Measurements from ENCODE around the gene CYB561.

The CYB561 gene

DNA sequence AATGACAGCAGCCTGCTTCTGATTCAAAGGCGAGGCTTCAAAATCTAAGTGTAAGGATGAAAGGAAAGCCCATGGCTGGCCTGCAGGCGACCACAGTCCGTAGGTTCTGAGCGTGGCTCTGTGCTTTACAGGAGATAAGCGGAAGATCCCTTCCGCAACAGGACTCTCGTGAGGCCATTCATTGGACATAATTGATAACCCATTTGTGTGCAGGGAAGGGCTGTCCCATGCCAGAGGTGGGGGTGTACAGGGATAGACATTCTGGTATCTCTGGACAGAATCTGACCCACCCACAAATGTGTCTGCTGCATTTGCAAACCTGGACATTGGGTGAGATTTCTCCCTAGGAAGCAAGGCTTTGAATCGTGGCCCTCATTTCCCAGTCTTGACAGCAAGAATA lies 4.0 kb downstream of the CYB561 start:
- Histone ChIP-seq H3K9me3 (ENCODE audit: control insufficient read depth in 2 of 2, low read length in 2 of 2) (no peaks in the 10 kb centered on the region), H3K27me3 (ENCODE audit: control insufficient read depth in 2 of 2, insufficient read depth in 2 of 2, low read length in 2 of 2) (no peaks in the 10 kb centered on the region), H3K27ac (ENCODE audit: low read depth in 2 of 2, low read length in 2 of 2) (no peak overlapping the region), H3K4me1 (ENCODE audit: control insufficient read depth in 2 of 2, insufficient read depth in 2 of 2, low read length in 2 of 2) (peaks cover 14 to 20% of the 10 kb centered on the region in 2 donors), H3K4me3 (ENCODE audit: low read length in 2 of 2) (no peak overlapping the region), H3K36me3 (ENCODE audit: control insufficient read depth in 2 of 2, insufficient read depth in 2 of 2, low read length in 2 of 2) (no peaks in the 10 kb centered on the region), H3K9ac (ENCODE audit: low read depth in 1 of 2, low read length in 2 of 2) (no peak overlapping the region)

DNA sequence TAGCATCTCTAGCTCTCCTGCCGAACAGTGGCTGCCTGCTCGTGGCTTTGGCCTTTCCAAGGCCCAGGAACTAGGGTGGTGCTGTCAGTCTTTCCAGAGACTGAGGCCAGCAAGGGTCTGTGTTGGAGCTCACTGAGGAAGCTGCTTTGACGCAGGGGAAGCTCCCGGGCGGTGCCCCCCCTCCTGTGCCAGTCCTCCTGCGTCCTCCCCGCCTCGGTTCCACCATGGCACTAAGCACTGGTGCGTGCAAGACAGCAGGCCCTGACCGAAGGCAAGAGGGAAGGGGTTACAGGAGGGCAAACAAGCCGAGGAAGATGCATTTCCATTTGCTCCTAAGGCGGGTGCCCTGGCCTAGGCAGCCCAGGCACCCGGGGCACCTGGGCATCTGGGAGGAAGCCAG lies 4.5 kb downstream of the CYB561 start:
- Histone ChIP-seq H3K27me3 (ENCODE audit: control insufficient read depth in 2 of 2, insufficient read depth in 2 of 2, low read length in 2 of 2) (no peaks in the 10 kb centered on the region), H3K4me1 (ENCODE audit: control insufficient read depth in 2 of 2, insufficient read depth in 2 of 2, low read length in 2 of 2) (peaks cover 11 to 16% of the 10 kb centered on the region in 2 donors), H3K9me3 (ENCODE audit: control insufficient read depth in 2 of 2, low read length in 2 of 2) (no peaks in the 10 kb centered on the region), H3K27ac (ENCODE audit: low read depth in 2 of 2, low read length in 2 of 2) (no peak overlapping the region), H3K4me3 (ENCODE audit: low read length in 2 of 2) (no peak overlapping the region), H3K9ac (ENCODE audit: low read depth in 1 of 2, low read length in 2 of 2) (no peak overlapping the region), H3K36me3 (ENCODE audit: control insufficient read depth in 2 of 2, insufficient read depth in 2 of 2, low read length in 2 of 2) (no peaks in the 10 kb centered on the region)

DNA sequence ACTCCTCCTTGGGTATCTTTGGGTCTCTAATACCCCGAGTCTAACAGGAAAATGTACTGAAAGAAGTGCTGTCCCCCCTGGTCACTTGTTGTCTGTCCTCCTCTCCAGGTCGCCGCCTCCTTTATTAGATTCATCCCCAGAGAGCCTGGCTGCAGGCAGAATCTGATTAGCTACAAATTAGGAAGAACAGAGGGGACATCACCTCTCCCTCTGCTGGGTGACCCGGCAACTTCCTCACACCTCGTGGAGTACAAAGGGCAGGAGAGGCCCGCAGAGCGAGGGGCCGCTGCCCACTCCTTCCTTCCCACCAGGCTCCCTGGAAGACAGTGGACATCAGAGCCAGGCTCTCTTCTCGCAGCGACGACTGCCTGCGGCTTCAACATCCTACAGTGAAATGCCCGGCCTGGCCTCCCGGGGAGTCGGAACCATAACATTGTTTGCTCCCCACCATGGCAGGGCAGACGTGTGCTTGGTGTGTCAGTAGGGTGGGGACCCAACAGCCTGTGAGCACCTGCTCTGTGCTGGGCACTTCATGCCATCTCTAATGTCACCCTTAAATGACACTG lies 5.3 kb downstream of the CYB561 start:
- Histone ChIP-seq H3K9me3 (ENCODE audit: control insufficient read depth in 2 of 2, low read length in 2 of 2) (no peaks in the 10 kb centered on the region), H3K27ac (ENCODE audit: low read depth in 2 of 2, low read length in 2 of 2) (peak overlapping the region in 1 of 2 donors; percentile 67), H3K4me3 (ENCODE audit: low read length in 2 of 2) (no peak overlapping the region), H3K4me1 (ENCODE audit: control insufficient read depth in 2 of 2, insufficient read depth in 2 of 2, low read length in 2 of 2) (peaks cover 11 to 18% of the 10 kb centered on the region in 2 donors), H3K27me3 (ENCODE audit: control insufficient read depth in 2 of 2, insufficient read depth in 2 of 2, low read length in 2 of 2) (no peaks in the 10 kb centered on the region), H3K36me3 (ENCODE audit: control insufficient read depth in 2 of 2, insufficient read depth in 2 of 2, low read length in 2 of 2) (no peaks in the 10 kb centered on the region), H3K9ac (ENCODE audit: low read depth in 1 of 2, low read length in 2 of 2) (no peak overlapping the region)

DNA sequence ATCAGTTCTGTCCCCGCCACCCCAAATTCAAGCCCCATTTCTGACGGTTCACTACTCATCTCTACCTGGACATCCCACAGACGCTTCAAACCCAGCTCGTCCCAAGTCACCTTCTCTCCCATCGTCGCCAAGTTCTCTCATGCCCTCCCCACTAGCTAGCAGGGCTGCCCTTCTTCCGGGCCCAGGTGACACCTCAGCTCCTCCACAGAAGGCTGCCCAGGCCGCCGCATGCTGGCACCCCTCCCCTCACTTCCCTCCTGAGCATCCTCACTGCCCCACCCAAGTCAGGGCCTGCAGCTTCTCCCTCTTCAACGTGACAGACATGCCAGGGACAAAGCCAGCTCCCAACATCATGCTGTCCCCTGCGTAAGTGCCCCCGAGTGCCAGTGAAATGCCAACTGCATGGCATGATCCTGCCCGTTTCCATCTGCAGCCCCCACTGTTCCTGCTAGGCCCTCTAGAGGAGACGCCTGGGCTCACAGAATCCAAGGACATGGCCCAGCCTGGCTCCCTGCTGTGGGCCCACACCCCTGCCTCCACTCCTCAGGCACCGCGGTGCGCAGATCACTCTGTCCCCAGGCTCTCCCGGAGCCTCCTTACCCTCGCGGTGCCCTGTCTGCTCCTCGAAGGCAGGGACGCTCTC lies 5.9 kb downstream of the CYB561 start:
- Histone ChIP-seq H3K4me3 (ENCODE audit: low read length in 2 of 2) (peak overlapping the region in 1 of 2 donors; percentile 13), H3K9me3 (ENCODE audit: control insufficient read depth in 2 of 2, low read length in 2 of 2) (no peaks in the 10 kb centered on the region), H3K9ac (ENCODE audit: low read depth in 1 of 2, low read length in 2 of 2) (no peak overlapping the region), H3K36me3 (ENCODE audit: control insufficient read depth in 2 of 2, insufficient read depth in 2 of 2, low read length in 2 of 2) (no peaks in the 10 kb centered on the region), H3K27me3 (ENCODE audit: control insufficient read depth in 2 of 2, insufficient read depth in 2 of 2, low read length in 2 of 2) (no peaks in the 10 kb centered on the region), H3K27ac (ENCODE audit: low read depth in 2 of 2, low read length in 2 of 2) (peak overlapping the region; percentile 0 to 67), H3K4me1 (ENCODE audit: control insufficient read depth in 2 of 2, insufficient read depth in 2 of 2, low read length in 2 of 2) (peaks cover 10 to 24% of the 10 kb centered on the region in 2 donors)

DNA sequence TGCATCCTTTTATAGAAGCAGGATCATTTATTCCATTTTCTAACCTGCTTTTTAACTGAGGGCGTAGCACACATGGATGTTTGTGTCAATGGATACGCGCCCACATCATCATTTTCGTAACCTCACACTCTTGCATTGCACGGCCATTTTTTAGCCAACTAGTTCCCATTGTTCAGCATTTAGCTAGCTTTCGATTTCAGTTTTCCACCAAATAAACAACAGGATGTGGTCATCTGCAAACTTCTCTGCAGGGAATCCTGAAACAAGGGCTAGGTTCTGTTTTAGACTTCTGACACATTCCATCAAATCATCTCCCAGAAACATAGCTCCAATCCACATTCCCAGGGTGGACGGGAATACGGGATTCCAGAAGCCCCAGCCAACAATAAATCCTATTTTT lies 6.4 kb downstream of the CYB561 start:
- Histone ChIP-seq H3K27ac (ENCODE audit: low read depth in 2 of 2, low read length in 2 of 2) (peak overlapping the region; percentile 0 to 67), H3K27me3 (ENCODE audit: control insufficient read depth in 2 of 2, insufficient read depth in 2 of 2, low read length in 2 of 2) (no peaks in the 10 kb centered on the region), H3K4me3 (ENCODE audit: low read length in 2 of 2) (no peak overlapping the region), H3K9me3 (ENCODE audit: control insufficient read depth in 2 of 2, low read length in 2 of 2) (no peaks in the 10 kb centered on the region), H3K9ac (ENCODE audit: low read depth in 1 of 2, low read length in 2 of 2) (no peak overlapping the region), H3K4me1 (ENCODE audit: control insufficient read depth in 2 of 2, insufficient read depth in 2 of 2, low read length in 2 of 2) (peaks cover 13 to 26% of the 10 kb centered on the region in 2 donors), H3K36me3 (ENCODE audit: control insufficient read depth in 2 of 2, insufficient read depth in 2 of 2, low read length in 2 of 2) (peaks cover 0 to 4% of the 10 kb centered on the region in 2 donors)

DNA sequence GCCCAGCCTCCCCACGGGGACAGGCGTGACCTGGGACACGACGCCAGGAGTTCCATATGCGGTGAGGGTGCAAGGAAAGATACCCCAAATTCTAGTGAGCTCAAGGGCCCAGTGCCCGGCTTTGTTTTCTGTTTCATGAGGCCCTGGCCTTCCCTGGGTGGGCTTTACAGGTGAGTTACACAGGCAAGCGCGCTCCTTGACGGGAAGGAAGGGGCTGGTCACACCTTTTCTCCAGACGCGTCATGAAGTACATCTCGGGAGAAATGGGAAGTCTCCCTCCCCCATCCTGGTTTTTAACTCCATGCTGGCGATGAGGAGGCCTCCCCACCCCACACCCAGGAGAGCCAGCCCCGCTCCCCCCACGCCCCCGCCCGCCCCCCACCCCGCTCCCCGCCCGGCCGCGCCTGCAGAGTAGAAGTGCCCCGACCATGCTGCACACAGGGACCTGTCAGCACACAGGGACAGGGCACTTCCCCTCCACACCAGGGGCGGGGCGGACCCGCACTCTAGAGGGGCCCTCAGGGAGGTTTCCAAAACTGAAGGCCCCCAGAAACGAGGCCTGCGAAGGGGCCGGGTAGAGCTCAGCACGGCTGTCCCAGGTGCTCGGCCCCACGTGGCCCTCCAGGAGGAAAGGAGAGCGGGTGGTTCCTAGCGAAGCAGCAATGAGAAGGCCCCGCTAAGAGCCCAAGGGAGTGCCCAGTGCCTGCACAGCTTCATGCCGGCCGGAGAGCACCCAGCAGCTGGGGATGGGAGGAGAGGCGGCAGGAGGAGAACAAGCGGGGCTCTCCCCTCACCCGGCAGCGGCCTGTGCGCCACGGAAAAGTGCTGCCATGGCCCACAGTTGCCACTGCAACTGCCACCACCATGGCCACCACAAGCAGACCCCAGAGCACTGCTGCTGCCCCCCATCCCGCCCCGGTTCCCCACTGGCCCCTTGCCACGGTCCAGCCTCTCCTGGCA lies 7.7 kb downstream of the CYB561 start:
- Histone ChIP-seq H3K27me3 (ENCODE audit: control insufficient read depth in 2 of 2, insufficient read depth in 2 of 2, low read length in 2 of 2) (no peaks in the 10 kb centered on the region), H3K4me1 (ENCODE audit: control insufficient read depth in 2 of 2, insufficient read depth in 2 of 2, low read length in 2 of 2) (peaks cover 25 to 38% of the 10 kb centered on the region in 2 donors), H3K4me3 (ENCODE audit: low read length in 2 of 2) (no peak overlapping the region), H3K27ac (ENCODE audit: low read depth in 2 of 2, low read length in 2 of 2) (no peak overlapping the region), H3K9me3 (ENCODE audit: control insufficient read depth in 2 of 2, low read length in 2 of 2) (no peaks in the 10 kb centered on the region), H3K9ac (ENCODE audit: low read depth in 1 of 2, low read length in 2 of 2) (no peak overlapping the region), H3K36me3 (ENCODE audit: control insufficient read depth in 2 of 2, insufficient read depth in 2 of 2, low read length in 2 of 2) (peaks cover 0 to 5% of the 10 kb centered on the region in 2 donors)

DNA sequence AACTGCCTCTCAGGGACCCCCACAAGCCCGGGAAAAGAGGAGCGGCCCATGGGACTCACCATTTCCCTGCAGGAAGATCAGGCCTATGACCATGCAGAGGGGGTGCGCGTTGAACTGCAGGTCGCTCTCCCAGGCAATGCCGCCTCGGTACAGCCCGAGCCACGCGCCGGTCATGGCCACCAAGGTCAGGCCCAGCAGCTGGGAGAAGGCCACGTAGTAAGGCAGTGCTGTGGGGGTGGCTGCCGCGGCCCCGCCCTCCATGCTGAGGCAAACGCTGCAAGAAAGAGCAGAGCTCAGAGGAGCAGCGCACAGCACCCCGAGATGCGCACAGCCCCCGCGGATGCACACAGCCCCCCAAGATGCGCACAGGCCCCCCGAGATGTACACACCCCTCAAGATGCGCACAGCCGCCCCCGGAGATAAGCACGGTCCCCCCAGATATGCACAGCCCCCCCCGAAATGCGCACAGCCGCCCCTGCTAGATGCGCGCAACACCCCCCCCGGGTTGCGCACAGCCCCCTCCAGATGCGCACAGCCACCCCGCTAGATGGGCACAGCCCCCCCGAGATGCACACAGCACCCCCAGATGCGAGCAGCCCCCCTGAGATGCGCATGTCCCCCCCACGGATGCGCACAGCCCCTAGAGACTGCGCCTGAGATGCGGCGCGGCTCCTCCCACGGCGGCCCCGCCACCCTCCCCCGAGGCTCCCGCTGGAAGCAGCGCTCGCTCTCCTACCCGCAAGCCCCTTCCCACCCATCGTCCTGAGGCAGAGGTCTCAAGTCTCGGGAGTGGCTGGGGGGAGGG lies 8.6 kb downstream of the CYB561 start:
- Histone ChIP-seq H3K9ac (ENCODE audit: low read depth in 1 of 2, low read length in 2 of 2) (no peak overlapping the region), H3K9me3 (ENCODE audit: control insufficient read depth in 2 of 2, low read length in 2 of 2) (no peaks in the 10 kb centered on the region), H3K4me1 (ENCODE audit: control insufficient read depth in 2 of 2, insufficient read depth in 2 of 2, low read length in 2 of 2) (peaks cover 34 to 46% of the 10 kb centered on the region in 2 donors), H3K27me3 (ENCODE audit: control insufficient read depth in 2 of 2, insufficient read depth in 2 of 2, low read length in 2 of 2) (no peaks in the 10 kb centered on the region), H3K4me3 (ENCODE audit: low read length in 2 of 2) (no peak overlapping the region), H3K36me3 (ENCODE audit: control insufficient read depth in 2 of 2, insufficient read depth in 2 of 2, low read length in 2 of 2) (peaks cover 0 to 5% of the 10 kb centered on the region in 2 donors), H3K27ac (ENCODE audit: low read depth in 2 of 2, low read length in 2 of 2) (no peak overlapping the region)

DNA sequence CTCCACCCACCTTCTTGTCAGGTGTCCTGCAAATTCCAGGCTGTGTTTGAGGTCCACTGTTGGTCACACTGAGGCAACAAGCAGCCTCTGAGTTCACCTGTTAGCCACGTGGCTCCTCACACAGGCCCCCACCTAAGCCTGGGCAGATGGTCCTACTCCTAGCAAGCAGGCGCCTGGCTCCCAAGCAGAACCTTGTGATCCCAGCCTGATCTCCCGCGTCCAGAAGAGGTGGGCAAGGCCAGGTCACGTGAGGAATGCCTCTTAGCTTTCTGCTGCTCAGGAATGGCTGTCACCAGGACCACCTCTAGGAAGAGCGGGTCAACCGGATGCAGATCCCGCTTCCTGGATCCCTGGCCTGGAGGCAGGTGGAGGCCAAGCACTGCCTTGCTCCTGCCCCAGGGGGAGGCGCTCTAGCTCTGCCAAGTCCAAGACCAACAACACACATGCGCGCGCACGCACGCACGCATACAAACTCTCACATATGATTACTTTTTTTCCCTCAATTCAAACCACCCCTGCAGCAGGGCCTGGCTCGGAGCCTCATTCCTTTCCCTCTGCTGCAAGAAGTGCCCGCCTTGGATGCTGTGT lies 9.5 kb downstream of the CYB561 start:
- Histone ChIP-seq H3K4me1 (ENCODE audit: control insufficient read depth in 2 of 2, insufficient read depth in 2 of 2, low read length in 2 of 2) (peaks cover 42 to 55% of the 10 kb centered on the region in 2 donors), H3K9ac (ENCODE audit: low read depth in 1 of 2, low read length in 2 of 2) (no peak overlapping the region), H3K27ac (ENCODE audit: low read depth in 2 of 2, low read length in 2 of 2) (no peak overlapping the region), H3K4me3 (ENCODE audit: low read length in 2 of 2) (no peak overlapping the region), H3K9me3 (ENCODE audit: control insufficient read depth in 2 of 2, low read length in 2 of 2) (no peaks in the 10 kb centered on the region), H3K27me3 (ENCODE audit: control insufficient read depth in 2 of 2, insufficient read depth in 2 of 2, low read length in 2 of 2) (no peaks in the 10 kb centered on the region), H3K36me3 (ENCODE audit: control insufficient read depth in 2 of 2, insufficient read depth in 2 of 2, low read length in 2 of 2) (peaks cover 0 to 5% of the 10 kb centered on the region in 2 donors)

DNA sequence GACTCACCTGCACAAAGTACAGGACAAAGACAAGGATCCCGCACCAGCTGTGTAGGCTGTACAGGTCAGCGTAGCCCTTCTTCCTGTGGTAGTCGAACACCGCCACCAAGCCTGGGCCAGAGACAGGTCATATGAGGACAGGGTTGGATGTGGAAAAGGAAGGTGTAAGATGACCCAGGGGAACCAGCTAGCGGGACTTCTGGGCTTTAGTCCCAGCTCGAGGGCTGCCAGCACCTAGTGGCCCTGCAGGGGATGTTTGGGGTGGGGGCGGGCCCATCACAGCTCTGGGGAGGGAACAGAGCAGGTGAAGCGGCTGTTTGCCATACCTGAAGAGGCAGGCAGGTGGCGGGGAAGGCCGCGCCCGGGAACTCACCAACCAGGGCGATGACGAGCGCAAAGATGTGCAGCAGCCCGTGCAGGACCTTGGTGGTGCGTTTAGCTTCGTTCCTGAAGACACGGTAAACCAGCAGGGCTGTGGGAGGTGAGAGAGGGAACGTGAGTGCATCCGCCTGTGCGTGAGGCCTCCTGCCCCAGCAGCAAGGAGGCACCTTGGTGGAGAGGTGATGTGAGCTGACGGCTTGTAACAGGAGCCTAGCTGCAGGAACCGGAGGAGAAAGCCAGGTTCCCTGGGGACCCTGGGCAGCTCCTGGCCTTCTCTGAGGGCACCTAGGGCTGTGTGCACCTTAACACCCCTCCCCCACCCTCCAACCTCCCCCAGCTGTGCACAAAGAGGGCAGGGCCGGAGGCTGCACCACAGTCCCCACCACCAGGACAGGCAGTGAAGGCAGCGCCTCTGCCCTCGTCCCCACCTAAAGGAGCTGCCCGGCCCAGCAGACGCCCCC lies 10.2 kb downstream of the CYB561 start:
- Histone ChIP-seq H3K36me3 (ENCODE audit: control insufficient read depth in 2 of 2, insufficient read depth in 2 of 2, low read length in 2 of 2) (peaks cover 0 to 5% of the 10 kb centered on the region in 2 donors), H3K4me3 (ENCODE audit: low read length in 2 of 2) (no peak overlapping the region), H3K27me3 (ENCODE audit: control insufficient read depth in 2 of 2, insufficient read depth in 2 of 2, low read length in 2 of 2) (no peaks in the 10 kb centered on the region), H3K9ac (ENCODE audit: low read depth in 1 of 2, low read length in 2 of 2) (no peak overlapping the region), H3K9me3 (ENCODE audit: control insufficient read depth in 2 of 2, low read length in 2 of 2) (no peaks in the 10 kb centered on the region), H3K4me1 (ENCODE audit: control insufficient read depth in 2 of 2, insufficient read depth in 2 of 2, low read length in 2 of 2) (peaks cover 48 to 62% of the 10 kb centered on the region in 2 donors), H3K27ac (ENCODE audit: low read depth in 2 of 2, low read length in 2 of 2) (peak overlapping the region; percentile 28 to 56)

All from mucosa of rectum (tissue), 2 donors.